Loucy (cell line): Measurements from ENCODE around the gene AP5Z1.

Experiments used
- H2AFZ ChIP-seq: fragments of 200-600 bp; sonication (generic); 2 replicates; pipeline ENCODE4 v1.6.0; 2016; ENCODE audit warnings: antibody characterized with exemption, mild to moderate bottlenecking, low read length, moderate library complexity
- H3F3A ChIP-seq: fragments of 200-600 bp; 2 replicates; pipeline ENCODE4 v1.6.0; 2016; ENCODE audit warnings: antibody characterized with exemption, low read depth, mild to moderate bottlenecking
- H3K27me3 ChIP-seq: fragments of 200-600 bp; sonication (generic); 2 replicates; pipeline ENCODE4 v1.6.1; 2014; ENCODE audit warnings: low read length, mild to moderate bottlenecking; ENCODE audit not compliant: insufficient read depth, poor library complexity, severe bottlenecking
- H3K36me3 ChIP-seq: fragments of 200-600 bp; sonication (generic); 2 replicates; pipeline ENCODE4 v1.6.1; 2016; ENCODE audit warnings: low read length; ENCODE audit not compliant: insufficient read depth
- H3K4me1 ChIP-seq: fragments of 200-600 bp; sonication (generic); 2 replicates; pipeline ENCODE4 v1.5.1; 2014; ENCODE audit warnings: low read length, mild to moderate bottlenecking; ENCODE audit not compliant: insufficient read depth, poor library complexity, severe bottlenecking
- H3K4me2 ChIP-seq: fragments of 200-600 bp; sonication (generic); 2 replicates; pipeline ENCODE4 v1.6.0; 2014; ENCODE audit warnings: antibody characterized with exemption, low read length, low read depth, mild to moderate bottlenecking; ENCODE audit not compliant: poor library complexity, severe bottlenecking
- H3K4me3 ChIP-seq: fragments of 200-600 bp; sonication (generic); 2 replicates; pipeline ENCODE4 v1.5.1; 2014; ENCODE audit warnings: low read length, mild to moderate bottlenecking, mixed read lengths; ENCODE audit not compliant: poor library complexity, severe bottlenecking
- H3K79me2 ChIP-seq: fragments of 200-600 bp; sonication (generic); 2 replicates; pipeline ENCODE4 v1.6.1; 2014; ENCODE audit warnings: low read length; ENCODE audit not compliant: insufficient read depth
- H3K9ac ChIP-seq: fragments of 200-600 bp; sonication (generic); 2 replicates; pipeline ENCODE4 v1.6.0; 2014; ENCODE audit warnings: mild to moderate bottlenecking, low read depth, low read length, moderate library complexity; ENCODE audit not compliant: poor library complexity, severe bottlenecking
- H3K9me2 ChIP-seq: fragments of 200-600 bp; sonication (generic); replicated peaks from 2 replicates; pipeline ENCODE4 v1.6.1; 2016; ENCODE audit warnings: low read depth, low read length, mixed read lengths
- H3K9me3 ChIP-seq: fragments of 200-600 bp; sonication (generic); 2 replicates; pipeline ENCODE4 v1.6.1; 2014; ENCODE audit warnings: mild to moderate bottlenecking, antibody characterized with exemption, low read length, low read depth; ENCODE audit not compliant: insufficient read depth
- H4K20me1 ChIP-seq: fragments of 200-600 bp; sonication (generic); 2 replicates; pipeline ENCODE4 v1.6.0; 2014; ENCODE audit warnings: antibody characterized with exemption, low read length, mild to moderate bottlenecking; ENCODE audit not compliant: insufficient read depth, poor library complexity, severe bottlenecking
- EZH2phosphoT487 ChIP-seq: fragments of 200-600 bp; IDR thresholded peaks from 2 replicates; pipeline ENCODE4 v1.6.1; 2018; ENCODE audit warnings: antibody characterized with exemption, mild to moderate bottlenecking, moderate library complexity, borderline replicate concordance
- TF ChIP-seq, protein P1 (sequence below): fragments of 200-600 bp; sonication (generic); conservative IDR thresholded peaks from 2 replicates; pipeline ENCODE4 v1.5.1; 2014; ENCODE audit warnings: mild to moderate bottlenecking, antibody characterized with exemption, low read length

Gene AP5Z1

GRCh38 chr7:4833176-4833575 lies 57.8 kb downstream of the AP5Z1 start:
- H3K36me3 ChIP-seq, result no peaks in the 10 kb centered on the region
- H3K27me3 ChIP-seq, result no peaks in the 10 kb centered on the region
- H3K9ac ChIP-seq, result no peak overlapping the region
- H3K4me2 ChIP-seq, result no peak overlapping the region
- H3K79me2 ChIP-seq, result no peaks in the 10 kb centered on the region
- no peak overlapping the region for H3K4me3 ChIP-seq
- H3K4me1 ChIP-seq, result no peaks in the 10 kb centered on the region
- no peaks in the 10 kb centered on the region for H3F3A ChIP-seq
- TF ChIP-seq EZH2phosphoT487, result no peak
- TF ChIP-seq, protein P1, sequence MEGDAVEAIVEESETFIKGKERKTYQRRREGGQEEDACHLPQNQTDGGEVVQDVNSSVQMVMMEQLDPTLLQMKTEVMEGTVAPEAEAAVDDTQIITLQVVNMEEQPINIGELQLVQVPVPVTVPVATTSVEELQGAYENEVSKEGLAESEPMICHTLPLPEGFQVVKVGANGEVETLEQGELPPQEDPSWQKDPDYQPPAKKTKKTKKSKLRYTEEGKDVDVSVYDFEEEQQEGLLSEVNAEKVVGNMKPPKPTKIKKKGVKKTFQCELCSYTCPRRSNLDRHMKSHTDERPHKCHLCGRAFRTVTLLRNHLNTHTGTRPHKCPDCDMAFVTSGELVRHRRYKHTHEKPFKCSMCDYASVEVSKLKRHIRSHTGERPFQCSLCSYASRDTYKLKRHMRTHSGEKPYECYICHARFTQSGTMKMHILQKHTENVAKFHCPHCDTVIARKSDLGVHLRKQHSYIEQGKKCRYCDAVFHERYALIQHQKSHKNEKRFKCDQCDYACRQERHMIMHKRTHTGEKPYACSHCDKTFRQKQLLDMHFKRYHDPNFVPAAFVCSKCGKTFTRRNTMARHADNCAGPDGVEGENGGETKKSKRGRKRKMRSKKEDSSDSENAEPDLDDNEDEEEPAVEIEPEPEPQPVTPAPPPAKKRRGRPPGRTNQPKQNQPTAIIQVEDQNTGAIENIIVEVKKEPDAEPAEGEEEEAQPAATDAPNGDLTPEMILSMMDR, result no peak
- H3K9me2 ChIP-seq, result no peaks in the 10 kb centered on the region
- H2AFZ ChIP-seq, result no peak overlapping the region
- no peaks in the 10 kb centered on the region for H4K20me1 ChIP-seq
- no peaks in the 10 kb centered on the region for H3K9me3 ChIP-seq

GRCh38 chr7:4833691-4834600 lies 58.5 kb downstream of the AP5Z1 start:
- H3K4me3 ChIP-seq, result no peak overlapping the region
- no peaks in the 10 kb centered on the region for H3K79me2 ChIP-seq
- no peaks in the 10 kb centered on the region for H3F3A ChIP-seq
- no peak overlapping the region for H3K4me2 ChIP-seq
- H3K4me1 ChIP-seq, result no peaks in the 10 kb centered on the region
- H2AFZ ChIP-seq, result no peak overlapping the region
- TF ChIP-seq EZH2phosphoT487, result no peak
- TF ChIP-seq, protein P1, result no peak
- no peaks in the 10 kb centered on the region for H3K9me2 ChIP-seq
- no peak overlapping the region for H3K9ac ChIP-seq
- no peaks in the 10 kb centered on the region for H4K20me1 ChIP-seq
- H3K36me3 ChIP-seq, result no peaks in the 10 kb centered on the region
- no peaks in the 10 kb centered on the region for H3K27me3 ChIP-seq
- no peaks in the 10 kb centered on the region for H3K9me3 ChIP-seq

GRCh38 chr7:4834601-4835397 lies 59.4 kb downstream of the AP5Z1 start:
- Histone ChIP-seq H3K4me2 (no peak overlapping the region), H3K27me3 (no peaks in the 10 kb centered on the region), H3K9ac (no peak overlapping the region), H3K4me1 (no peaks in the 10 kb centered on the region), H3K4me3 (no peak overlapping the region), H4K20me1 (no peaks in the 10 kb centered on the region), H2AFZ (no peak overlapping the region), H3K9me3 (no peaks in the 10 kb centered on the region), H3F3A (no peaks in the 10 kb centered on the region), H3K79me2 (no peaks in the 10 kb centered on the region), H3K36me3 (no peaks in the 10 kb centered on the region), H3K9me2 (no peaks in the 10 kb centered on the region)
- TF ChIP-seq EZH2phosphoT487, result no peak
- TF ChIP-seq, protein P1, result no peak
